ENCODE measurements around the gene ZMYM5.
"Not testable (repeated sequence)": the region's sequence is repeated elsewhere in the genome, so short reads cannot be mapped to it uniquely, and the experiment has no call there.

Gene ZMYM5

DNA sequence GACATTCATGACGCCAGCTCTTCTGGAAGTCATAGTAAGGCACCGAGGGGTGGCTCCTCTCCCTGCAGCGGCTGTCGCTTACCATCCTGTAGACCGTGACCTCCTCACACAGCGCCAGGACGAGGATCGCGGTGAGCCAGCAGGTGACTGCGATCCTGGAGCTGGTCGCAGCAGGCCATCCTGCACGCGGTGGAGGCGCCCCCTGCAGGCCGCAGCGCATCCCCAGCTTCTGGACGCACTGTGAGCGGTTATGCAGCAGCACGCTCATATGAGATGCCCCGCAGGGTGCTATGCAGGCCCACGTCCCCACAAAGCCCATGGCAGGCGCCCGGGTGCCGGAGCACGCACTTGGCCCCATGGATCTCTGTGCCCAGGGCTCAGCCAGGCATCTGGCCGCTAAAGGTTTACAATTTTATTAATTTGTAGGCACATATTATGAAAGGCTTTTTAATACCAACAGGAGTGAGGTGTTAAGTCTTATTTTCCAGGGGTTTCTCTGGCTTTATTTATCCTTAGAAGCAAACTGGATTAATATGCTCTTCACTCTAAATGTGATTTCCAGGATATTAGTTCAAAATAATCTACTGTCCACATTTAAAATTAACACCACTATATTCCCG, 45.1 kb downstream of the ZMYM5 start:
- peak; percentile 44 to 52 for DNase-seq

DNA sequence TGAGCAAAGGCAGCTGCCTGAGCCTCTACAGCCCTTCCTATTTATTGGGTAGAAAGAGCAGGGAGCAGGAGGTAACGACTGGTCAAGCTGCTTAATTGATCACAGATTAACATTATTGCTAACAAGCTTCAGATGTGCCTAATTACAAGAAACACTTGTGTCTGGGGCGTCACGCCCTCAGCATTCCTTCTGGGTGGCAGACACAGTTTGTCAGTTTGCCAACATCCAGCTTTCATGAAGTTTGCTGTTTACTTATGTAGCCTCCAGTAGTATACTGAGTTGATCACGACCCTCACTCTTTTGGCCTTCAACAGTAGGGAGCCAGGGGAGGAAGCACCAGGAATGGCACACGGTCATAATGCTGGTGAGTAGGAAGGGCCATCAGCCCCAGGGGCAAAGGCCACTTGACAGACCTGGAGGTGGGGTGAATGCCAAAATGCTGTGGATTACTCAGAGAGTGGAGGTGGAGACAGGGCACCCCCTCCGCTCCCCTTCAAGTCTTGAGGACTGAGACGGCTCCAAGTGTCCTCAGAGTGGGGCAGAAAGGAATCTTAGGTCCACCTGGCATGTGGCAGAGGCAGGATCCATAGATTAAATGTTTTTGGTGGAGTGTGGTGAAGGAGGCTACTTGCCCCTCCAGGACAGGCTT, 45.8 kb downstream of the ZMYM5 start:
- no peak for DNase-seq

DNA sequence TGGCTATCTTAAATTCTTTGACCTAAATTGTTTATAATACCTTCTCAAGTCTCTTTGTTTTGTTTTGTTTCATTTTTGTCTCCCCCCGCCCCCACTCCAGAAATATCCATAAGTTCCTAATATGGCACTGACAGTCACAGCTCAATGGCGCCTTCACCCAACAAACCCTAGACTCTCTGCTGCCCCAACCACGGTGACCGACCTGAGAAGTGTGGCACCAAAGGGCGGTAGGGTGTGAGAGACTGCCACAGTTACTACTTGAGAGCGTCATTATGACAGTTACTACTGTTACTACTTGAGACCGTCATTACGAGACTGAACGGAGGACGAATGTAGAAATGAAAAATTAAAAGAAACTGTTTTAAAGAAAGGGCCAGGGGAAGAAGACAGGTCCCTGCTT, 46.3 kb downstream of the ZMYM5 start:
- DNase-seq = no peak

DNA sequence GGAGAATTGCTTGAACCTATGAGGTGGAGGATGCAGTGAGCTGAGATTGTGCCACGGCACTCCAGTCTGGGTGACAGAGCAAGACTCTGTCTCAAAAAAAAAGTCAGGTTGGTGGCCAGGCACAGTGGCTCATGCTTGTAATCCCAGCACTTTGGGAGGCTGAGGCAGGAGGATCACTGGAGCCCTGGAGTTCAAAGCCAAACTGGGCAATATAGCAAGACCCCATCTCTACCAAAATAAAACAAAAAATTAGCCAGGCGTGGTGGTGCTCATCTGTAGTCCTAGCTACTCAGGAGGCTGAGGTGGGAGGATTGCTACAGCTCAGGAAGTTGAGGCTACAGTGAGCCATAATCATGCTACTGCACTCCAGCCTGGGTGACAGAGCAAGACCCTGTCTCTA, 47.6 kb downstream of the ZMYM5 start:
- not testable (repeated sequence) for DNase-seq

DNA sequence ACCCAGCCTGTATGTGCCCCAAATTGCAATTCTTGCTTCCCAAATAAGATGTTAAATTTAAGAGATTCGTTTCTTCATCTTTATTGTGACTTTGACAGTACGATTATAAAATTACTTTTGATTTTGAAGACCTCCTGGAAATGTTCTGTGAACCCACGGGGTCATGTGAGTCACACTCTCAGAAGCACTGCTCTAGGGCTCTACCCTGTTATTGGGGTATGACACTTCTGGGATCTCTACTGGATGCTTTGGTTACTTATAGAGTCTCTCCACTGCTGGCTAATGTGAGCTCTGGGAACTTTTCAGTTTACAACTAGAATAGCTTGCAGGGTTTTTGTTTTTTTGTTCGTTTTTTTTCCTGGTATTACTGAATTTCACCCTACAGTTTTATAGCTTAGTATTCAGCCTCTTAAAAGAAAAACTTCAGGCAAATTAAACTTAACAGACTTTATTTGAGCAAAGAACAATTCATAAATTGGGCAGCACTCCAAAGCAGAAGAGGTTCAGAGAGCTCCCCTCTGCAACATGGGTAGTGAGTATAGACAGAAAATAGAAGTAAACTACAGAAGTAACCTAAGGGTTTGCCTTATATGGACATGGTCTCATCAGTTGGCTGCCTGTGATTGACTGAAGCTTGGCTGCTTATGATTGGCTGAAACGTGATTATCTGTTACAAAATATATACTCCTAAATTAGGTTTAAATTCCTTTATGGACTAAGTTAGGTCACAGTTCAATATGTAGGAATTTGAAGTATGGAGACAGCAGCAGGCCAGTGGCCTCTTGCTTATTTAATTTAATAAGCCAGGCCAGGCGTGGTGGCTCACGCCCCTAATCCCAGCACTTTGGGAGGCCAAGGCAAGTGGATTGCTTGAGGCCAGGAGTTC, 52.2 kb downstream of the ZMYM5 start:
- no peak for DNase-seq

DNA sequence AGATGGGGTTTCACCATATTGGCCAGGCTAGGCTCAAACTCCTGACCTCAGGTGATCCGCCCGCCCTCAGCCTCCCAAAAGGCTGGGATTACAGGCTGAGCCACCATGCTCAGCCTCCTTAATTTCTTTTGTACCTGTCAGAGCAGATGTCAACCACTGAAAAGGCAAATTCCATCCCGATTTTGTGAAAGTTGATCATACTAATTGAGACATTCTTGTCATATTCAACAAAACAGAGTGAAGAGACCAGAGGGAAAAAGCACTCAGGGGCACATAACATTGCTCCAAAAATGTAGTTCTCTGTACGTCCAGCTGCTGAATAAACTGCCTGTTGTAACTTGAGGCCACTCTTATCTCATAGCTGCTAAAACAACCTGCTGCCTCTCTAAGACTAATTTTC, 53.3 kb downstream of the ZMYM5 start:
- no peak for DNase-seq

DNA sequence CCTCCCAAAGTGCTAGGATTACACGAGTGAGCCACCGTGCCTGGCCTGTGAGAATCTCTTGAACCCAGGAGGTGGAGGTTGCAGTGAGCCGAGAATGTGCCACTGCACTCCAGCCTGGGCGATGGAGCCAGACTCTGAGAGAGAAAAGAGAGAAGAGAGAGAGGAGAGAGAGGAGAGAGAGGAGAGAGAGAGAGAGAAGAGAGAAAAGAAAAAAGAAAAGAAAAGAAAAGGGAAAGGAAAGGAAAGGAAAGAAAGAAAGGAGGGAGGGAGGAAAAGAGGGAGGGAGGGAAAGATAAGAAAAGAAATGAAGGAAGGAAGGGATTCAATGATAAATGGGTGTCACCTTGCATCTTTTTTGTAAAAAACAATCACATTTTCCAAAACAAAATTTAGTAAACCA, 57.7 kb downstream of the ZMYM5 start:
- no peak for DNase-seq

DNA sequence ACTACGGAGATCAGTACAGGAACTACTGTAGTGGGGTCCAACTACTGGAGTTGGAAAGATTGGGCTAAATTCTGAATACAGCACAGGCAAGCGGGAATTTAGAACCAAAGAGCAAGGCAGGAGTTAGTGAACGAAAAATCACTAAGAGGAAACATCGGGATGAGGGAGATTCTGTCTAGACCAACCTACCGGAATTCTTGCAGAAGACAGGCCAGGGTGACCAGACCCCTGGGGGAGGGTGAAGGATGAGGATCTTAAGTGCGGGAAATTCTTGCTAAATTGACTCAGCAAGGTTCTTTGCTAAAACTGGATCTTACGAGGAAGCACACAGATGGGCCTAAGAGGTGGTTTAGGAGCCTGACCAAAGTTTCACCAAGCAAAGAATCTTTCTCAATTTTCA, 67.5 kb downstream of the ZMYM5 start:
- no peak for DNase-seq

DNA sequence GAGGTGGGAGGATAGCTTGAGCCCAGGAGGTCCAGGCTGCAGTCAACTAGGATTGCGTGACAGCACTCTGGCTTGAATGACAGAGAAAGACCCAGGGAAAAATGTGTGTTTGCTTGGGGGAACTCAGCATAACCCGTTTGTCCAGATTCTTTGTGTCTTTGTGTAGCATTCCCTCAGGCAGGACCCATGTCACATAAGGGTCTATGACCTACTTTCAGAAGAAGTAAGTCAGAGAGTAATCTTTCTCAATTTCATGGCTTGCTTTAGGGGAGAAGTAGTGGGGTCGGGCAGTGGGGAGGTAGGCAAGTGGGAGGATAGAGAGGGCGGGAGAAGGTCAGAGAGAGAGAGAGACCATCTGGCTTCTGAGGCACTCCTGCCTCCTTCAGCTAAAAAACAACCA, 68.8 kb downstream of the ZMYM5 start:
- no peak for DNase-seq

DNA sequence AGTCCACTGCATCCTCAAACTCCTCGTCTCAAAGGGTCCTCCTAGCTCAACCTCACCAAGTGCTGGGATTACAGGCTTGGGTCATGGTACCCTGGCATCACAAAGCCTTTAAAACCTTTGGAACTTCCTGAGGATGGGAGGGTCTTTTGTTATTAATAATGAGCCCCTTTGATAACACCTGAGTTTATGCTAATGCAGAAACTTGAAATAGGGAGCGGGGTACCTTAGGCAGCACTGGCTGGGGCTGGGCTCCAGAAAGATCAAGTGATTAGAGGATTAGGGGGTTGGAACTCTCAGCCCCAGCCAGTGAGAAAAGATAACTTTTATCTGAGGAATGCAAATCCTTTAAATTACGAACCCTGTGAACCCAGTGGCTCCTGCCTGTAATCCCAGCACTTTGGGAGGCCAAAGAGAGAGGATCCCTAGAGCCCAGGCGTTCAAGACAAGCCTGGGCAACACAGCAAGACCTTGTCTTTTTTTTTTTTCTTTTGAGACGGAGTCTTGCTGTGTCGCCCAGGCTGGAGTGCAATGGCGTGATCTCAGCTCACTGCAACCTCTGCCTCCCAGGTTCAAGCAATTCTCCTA, 71.4 kb downstream of the ZMYM5 start:
- no peak for DNase-seq

DNA sequence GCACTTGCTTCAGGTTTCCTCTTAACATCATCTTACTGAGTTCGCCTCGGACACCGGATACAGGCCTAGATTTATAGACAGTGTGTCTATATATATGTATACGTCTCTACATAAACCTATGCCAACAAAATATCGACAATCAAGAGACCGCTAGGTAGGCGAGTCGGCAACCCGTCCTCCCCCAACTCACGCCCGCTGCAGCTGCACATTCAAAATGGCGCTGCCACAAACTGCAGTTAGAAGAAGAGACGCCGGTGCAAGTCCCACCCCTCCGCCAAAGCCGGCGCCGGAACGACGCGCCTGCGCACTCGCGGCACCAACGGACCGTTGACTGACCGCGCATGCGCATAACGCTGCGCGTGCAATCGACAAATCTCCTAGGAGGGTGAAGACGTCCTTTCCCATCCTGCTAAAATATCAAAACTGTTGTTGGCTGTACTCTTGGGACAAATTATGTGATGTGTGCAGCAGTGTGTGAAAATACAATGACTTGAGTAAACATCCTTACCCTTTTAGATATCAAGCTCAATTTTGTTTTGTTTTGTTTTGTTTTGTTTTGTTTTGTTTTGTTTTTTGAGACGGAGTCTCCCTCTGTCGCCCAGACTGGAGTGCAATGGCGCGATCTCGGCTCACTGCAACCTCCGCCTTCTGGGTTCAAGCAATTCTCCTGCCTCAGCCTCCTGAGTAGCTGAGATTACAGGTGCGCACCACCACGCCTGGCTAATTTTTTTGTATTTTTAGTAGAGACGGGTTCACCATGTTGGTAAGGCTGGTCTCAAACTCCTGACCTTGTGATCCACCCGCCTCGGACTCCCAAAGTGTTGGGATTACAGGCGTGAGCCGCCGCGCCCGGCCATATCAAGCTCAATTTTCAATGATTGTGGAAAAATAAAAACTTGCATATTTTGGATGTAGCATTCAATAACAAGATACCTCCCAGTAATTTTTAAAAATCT, 80.4 kb downstream of the ZMYM5 start, which contains the start of gene PSPC1:
TSS of gene PSPC1 (minus strand) at position 219 of the 956 bp plus-strand sequence. CDS start at position 31, 188 bp downstream.
- peak; percentile 92 to 94 for DNase-seq

DNA sequence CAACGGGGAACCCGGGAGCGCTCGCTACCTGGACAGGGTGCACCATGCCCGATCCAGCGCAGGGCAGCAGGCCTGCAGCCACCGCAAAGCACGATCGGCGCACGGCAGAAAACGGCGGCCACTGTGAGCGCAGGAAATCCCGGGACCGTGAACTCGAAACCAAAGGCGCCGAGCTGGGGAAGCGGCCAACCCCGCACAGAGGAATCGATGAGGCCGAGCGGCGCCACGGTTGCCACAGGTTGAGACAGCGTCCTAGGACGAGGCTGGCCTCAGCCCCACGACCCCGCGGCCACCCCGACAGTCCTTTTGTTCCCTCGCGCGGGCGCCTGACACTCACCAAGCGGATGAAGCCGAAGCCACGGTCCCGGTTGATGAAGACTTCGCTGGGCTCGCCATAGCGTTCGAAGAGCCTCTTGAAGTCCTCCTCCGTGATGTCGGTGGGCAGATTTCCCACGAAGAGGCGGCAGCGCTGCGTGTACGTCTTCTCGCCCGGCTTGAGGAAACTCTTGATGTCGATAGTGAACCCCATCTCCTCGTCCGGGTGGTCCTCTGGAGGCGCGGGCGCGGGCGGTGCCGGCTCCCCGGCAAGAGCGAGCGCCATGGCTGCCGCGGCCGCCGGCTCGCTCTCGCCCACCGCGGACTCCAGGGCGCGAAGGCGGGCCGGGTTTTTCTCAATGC, 81.3 kb downstream of the ZMYM5 start:
- peak; percentile 61 to 66 for DNase-seq

DNA sequence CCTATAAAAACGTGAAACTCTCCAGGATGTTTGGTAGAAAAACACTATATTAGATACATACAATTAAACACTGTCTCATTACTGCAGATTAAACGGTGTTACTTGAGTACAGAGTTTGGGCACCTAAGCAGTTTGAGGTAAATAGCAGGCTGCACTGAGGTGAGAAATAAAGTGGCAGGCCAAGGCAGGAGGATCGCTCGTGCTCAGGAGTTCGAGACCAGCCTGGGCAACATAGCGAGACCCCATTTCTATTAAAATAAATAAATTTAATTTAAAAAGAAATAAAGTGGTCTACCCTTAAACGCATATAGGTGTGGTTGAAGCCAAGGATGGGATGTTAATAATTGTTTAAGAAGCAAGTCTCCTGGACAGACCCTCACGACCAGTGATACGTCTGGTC, 81.9 kb downstream of the ZMYM5 start:
- DNase-seq = peak; percentile 16 to 27

DNA sequence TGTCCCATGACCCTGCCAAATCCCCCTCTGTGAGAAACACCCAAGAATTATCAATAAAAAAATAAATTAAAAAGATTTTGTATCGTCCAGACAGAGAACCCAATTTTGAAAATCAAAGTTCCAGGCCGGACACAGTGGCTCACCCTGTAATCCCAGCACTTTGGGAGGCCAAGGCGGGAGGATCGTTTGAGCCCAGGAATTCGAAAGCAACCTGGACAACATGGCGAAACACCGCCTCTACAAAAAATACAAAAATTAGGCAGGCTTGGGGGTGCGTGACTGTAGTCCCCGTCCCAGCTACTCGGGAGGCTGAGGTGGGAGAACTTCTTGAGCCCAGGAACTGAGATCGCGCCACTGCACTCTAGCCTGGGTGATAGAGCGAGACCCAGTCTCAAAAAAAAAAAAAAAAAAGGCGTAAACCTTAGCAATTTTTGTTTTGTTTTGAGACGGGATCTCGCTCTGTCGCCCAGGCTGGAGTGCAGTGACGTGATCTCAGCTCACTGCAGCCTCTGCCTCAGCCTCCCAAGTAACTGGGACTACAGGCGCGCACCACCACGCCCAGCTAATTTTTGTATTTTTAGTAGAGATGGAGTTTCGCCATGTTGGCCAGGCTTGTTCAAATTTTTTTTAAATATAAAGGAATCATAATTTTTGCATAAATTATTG, 82.6 kb downstream of the ZMYM5 start:
- DNase-seq = peak; percentile 8 to 14

All from activated CD4-positive, alpha-beta T cell treated with anti-CD3 and anti-CD28 coated beads, Interleukin-2, amount 50 U/mL, for 48 hours (primary cell).